HG03064 (cell line): Measurements from ENCODE around the gene STXBP3.

Experiments used
- ATAC-seq: cut with Tn5 transposase; IDR thresholded peaks from one replicate; pipeline ENCODE4 v1.9.1; 2021; ENCODE audit warnings: low read depth; ENCODE audit not compliant: unreplicated experiment

Gene STXBP3

DNA sequence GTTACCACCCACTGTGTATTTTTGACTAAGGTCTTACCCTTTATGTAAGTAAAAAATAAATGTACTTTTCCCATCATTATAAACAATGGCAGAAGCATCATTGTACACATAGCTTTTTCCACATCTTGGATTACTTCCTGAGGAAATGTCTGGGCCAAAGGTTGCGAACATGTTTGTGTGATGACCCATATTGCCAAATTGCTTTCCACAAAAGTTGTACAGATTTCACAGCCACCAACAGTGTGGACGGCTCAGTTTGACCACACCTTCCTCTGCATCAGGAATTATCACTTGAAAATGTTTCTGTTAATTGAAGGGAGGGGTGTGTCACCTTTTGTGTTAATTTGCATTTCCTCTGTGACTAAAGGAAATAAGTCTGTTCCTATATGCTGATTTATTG is 84.8 kb downstream of the STXBP3 start:
- ATAC-seq = no peak

DNA sequence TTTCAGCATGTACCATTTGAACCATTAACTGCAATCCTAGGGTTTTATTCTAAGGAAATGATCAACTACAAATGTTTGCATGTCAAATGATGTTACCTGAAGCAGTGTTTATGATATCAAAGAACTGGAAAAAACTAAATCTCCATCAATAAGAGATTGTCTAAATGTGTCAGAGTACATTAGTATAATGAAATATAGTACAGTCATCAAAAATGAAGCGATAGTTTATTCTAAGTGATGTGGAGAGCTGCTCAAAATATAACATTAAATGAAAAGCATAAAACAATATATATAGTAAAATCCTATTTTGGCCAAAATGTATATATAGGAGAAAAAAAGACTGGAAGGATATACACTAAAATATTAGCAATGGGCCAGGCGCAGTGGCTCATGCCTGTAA is 86.5 kb downstream of the STXBP3 start:
- no peak for ATAC-seq

DNA sequence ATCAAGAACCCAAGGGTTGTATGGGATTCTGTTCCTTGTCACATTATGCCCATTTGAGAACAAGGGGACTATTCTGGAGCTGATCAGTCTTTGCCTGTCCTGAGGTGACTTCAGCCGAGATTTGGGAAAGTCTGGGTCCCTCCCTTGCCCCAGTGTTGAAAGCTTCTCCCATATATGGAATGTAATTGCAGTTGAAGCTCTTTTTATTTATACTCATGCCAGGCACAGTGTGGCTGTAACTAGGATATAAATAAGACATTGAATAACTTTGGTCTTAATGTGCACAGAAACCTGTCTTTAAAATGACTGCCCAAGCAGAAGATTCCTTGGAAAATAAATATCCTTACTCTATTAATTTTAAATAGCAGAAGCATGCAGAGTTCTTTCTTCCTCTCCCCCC is 95.2 kb downstream of the STXBP3 start:
- no peak for ATAC-seq

DNA sequence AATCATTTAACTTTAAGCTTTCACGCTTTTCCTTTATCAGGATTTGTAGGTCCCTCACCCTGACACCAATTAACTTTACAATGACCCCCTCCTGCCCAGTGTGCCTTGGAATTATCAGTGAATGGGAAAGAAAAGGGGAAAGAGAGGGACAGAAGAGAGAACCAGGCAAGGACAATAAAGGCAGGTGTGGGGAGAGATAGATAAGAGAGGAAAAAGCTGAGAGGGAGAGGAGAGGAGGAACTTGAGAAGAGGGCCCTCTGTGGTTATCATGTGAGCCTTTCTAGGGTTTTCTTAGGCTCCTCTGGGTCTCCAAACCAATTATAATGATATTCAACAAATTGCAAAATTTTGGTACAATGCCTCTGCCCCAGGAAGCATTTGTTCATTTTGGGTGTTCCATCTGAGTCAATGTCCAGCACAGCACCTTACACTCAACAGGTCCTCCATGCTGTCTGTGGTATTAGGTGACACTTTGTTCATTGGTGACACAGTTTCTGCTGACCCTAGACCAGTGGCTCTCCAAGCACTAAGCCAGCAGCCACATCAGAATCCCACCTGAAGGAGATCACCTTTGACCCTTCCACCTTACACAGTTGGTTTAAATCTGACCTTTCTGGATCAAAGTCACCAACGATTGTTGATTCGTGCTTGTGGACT is 96.2 kb downstream of the STXBP3 start:
- no peak for ATAC-seq

DNA sequence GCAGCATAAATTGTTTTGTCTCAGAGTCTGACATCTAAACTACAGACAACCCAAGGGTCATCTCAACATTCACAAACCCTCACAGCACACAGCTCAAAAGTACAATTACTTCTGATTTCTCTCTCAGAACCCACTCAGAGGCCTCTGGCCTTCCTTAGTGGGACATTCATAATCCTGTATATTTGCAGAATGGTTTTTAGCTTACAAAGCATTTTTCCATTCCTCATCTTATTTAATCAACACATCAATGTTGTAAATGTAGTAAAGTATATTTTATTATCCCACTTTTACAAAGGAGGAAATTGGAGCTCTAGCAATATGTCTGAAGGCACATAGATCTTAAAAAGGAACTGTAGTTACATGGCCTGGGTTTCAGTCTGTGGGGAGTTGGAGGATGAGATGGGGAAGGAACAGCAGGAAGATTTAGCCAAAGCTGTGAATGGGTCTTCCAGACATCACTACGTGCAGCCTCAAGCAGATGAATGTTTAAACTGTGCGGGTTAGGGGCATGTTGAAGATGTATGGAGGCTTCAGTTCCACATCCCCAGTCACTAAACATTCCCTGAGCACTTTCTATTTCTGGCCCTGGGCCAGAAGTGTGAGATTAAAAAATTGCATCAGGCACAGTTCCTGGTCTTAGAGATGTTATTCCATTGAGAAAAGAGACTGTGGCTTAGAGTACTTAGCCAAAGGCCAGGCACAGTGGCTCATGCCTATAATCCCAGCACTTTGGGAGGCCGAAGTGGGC is 97.1 kb downstream of the STXBP3 start:
- no peak for ATAC-seq

DNA sequence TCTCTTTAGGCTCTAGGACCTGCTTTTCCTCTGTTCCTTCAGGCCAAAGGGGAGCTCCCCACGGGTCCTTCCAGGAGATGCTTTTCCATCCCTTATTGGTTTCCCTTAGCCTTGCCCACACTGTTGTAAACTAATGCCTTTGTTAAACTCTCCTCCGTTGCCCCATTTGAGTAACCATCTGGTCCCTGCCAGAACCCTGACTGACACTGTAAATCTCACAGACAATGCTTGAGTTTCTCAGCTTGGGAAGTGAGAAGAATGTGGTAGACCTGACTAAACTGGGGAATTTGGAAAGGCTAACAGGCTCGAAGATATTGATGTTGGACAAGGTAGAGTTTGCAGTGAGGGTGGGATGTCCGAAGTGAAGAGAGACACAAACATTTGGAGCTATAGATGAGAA is 99.0 kb downstream of the STXBP3 start:
- no peak for ATAC-seq

DNA sequence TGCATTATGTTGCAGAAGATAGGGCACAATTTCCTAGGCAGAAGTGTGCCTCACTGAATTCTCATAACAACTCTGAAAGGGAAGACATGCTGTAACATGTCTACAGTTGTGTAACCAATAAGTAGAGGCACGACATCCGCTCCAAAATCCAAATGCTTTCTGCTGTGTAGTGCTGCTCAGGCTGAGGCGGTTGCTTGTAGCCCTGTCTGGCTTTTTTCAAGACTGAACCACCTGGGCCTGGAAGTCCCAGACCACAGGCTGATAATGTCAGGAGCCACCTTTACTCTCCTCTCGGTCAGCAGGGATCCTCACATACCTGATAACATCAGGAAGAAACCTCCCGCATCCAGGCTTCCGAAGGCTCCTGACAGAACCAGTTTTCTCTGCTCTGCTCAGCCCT is 99.5 kb downstream of the STXBP3 start:
- no peak for ATAC-seq

DNA sequence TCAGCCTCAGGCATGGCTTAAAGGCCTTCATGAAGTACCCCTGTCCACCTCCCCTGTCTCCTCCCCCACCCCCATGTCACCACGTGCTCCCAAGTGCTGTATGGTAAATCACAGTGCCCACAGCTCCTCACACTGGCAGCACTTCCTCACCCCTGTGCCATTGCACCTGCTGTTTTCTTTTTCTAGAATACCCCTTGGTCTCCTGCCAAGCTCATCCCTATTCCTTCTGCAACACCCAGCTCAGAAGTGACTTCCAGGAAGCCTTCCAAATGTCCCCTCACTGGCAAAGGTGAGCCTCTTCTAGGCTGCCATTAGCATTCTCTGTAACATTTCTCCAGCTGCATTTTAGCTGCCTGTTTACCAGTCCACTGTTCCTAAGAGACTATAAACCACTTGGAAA is 101.0 kb downstream of the STXBP3 start:
- ATAC-seq = no peak

DNA sequence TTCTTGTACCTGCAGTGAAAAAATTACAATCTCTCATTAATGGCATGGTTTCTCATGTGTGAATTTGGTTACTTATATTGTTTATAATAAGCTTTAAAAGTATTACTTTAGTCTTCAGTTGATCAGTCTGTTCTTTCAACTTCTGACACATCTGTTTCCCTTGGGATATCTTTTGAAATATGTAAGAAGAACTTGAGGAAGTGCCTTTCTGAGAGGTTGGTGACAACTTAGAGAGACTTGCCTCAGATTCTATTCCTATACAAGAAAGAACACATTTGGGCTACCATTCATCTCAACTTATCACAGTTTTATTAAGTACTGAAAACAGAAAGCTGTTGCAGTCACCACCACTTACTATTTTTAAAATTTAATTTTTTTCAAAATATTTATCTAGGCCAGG is 102.3 kb downstream of the STXBP3 start:
- ATAC-seq = no peak

DNA sequence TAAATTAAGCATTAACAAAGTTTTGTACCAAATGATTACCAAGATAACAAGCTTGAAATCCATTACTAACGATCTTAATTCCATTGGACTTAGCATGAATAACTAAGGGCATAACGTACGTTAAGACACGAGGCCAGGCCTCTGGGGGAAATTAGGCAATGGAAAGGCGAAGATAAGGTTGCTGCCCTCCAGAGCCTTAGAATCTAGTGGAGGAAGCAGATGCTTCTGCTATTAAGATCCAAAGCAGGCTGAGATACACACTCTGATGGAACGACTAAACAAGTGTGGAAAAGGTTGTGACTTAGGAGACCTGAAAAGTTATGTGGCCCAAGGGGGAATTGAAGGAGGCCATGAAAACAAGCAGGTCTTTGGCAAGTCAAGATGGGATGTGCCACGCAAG is 104.5 kb downstream of the STXBP3 start:
- no peak for ATAC-seq

DNA sequence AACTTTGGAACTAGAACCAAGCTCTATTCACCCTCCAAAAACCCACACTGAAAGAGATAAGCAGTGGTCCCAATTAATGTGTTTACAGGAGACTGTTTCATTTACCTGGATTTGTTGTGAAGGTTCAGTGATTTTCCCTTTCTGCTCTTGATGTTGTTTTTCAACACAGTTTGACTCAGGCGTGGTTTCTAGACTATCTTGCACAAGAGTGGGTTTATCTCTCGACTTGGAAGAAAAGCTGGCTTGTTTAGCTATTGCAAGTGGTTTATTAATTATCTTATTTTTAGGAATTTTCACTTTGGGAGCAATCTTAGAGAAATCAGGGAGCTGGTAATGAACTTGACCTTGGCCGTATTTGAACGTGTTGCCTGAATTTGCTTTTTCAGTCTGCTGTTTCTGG is 105.1 kb downstream of the STXBP3 start:
- no peak for ATAC-seq

DNA sequence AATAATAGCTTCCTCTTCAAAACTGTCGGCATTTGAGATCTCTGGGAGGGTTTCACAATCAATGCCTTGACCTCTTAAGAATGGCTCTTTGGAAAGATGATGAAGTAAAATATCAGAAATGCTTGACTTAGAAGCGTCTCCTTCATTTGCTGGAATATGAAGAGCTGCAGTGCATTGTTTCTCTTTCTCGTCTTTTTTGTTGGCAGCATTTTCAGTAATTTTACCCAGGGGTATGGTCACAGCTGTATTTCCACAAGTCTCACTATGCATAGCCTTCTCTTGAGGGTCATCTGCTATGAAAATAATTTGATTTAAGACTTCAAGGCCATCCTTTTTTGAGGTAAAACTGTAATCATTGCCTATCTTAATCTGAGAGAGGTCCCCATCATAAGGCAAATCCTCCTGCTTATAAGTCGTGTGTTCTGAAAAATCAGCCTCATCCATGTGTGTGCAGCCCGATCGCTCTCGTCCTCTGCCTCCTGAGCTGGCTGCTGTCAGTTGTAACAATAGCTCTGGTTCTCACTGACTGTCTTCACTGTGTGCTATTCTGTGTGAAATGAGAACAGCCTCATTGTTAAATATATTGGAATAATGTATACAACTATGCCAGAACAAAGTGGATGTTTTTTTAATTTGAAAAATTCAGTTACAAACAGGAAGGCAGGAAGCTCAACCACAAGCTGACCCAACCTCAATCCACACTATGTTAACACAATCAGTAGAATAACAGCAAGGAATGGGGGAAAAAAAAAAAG is 105.9 kb downstream of the STXBP3 start:
- ATAC-seq = no peak

DNA sequence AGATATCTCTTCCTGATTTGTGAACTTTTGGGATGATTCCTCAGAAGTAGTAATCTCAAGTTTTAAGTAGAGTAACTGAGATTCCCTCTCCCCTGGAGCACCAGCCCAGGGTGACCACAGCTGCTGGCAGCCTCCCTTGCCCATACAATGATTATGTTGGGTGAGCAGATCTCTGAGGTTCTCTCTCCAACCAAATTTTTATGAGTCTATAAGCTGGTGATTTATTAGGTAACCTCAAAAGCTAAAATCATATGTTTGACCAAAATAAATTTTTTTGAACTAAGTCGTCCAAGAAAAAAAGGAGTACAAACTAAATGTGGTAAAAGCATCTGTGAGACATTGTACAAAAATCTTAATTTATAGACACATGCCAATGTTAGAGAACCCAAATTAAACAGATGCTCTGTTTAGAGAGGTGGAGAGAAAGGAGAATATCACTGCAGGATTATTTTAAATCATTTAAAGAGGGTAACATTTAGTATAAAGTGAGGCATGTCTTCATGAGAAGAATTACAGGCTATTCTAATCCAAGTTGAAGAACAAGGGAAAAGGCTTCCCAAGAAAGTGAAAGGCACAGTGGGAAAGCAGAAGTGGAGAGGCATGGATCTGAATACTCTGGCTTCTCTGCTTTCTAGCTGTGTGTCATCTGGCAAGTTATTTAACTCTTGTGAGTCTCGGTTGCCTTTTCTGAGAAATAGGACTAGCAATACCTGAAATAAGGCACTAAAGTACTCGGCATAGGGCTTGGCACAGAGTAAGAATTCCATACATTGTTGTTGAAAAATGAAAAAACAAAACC is 107.9 kb downstream of the STXBP3 start:
- no peak for ATAC-seq

DNA sequence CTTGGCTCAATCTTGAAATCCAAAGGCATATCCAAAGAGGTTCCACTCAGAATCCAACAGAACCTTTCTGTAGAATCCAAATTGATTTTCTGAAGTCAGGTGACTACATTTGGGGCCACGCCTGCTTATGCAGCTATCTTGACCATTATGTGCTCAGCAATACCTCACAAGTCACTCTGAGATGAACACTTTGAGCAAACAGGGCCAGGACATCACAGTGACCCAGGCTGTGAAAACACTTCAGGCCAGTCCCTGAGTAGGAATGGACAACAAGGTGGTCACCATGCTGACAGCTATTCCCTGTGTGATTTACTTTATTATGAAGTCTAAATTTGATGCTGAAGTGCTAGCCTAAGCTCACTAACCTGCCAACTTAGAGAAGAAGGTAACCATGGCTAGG is 110.5 kb downstream of the STXBP3 start, which contains the start of gene AKNAD1:
TSS of gene AKNAD1 (minus strand) at position 101 of the 400 bp plus-strand sequence. CDS start 4,430 bp downstream, outside the sequence.
- no peak for ATAC-seq

DNA sequence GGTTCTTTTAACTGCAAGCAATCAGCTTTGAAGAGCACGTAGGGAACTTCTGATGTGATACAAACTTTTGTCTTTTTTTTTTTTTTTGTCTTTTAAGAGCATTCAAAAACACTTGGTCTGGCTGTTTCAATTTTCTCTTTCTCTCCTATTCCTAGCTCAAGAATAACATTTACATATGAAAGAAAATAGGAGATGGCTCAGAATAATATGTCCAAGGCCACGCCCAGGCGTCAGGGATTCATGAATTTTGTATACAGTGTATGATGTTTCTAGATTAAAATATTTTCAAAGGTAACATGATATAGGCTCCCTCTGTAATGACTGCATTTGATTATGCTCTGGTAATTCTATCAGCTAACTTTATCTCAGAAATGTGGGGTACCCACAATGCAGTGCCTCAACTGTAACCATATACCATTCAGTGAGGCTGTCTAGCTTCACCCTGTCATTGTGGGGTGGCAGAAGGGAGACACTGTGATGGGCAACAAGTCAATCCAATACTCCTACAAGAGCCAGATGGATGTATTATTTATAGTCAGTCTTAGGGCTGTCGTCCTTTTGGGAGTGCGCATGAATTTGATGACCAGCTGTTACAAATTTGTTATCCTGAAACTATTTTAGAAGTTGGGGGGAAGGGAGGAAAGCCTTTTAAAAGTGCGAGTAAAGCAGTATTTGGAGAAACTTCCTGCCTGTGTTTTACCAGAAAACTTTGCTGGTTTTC is 111.9 kb downstream of the STXBP3 start:
- ATAC-seq = no peak
